Stimulated activated CD8-positive, alpha-beta memory T cell treated with anti-CD3 and anti-CD28 coated beads, Interleukin-4, amount 100 ng/mL, for 48 hours (primary cell): ENCODE measurements around the gene MXD1.

Experiments used
- DNase-seq: peaks from one replicate; pipeline ENCODE4 v3.0.0-alpha.2; 2020

Gene MXD1

GRCh38 chr2:69979902-69980807 lies 65.2 kb downstream of the MXD1 start:
- no peak for DNase-seq

- DNase-seq = no peak
These were observed 68.6 kb downstream of the MXD1 start for GRCh38 chr2:69983392-69983966.

DNA sequence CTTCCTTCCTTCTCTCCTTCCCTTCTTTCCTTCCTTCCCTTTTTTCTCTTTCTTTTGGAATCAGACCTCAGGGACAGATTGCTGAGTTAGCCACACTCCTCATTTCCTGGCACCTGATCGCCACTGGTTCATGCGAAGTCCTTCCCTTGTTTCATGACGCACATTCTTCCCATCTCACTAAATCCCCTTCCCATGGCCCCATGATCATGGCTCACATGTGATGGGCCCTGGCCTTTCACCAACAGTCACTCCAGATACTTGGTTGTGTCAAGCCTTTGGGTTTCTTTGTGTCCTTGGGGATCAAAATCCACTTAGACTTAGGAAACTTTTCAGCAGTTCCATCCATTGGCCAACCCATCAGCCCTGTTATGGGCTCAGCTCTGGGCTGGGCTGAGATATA lies 70.3 kb downstream of the MXD1 start:
- no peak for DNase-seq

DNA sequence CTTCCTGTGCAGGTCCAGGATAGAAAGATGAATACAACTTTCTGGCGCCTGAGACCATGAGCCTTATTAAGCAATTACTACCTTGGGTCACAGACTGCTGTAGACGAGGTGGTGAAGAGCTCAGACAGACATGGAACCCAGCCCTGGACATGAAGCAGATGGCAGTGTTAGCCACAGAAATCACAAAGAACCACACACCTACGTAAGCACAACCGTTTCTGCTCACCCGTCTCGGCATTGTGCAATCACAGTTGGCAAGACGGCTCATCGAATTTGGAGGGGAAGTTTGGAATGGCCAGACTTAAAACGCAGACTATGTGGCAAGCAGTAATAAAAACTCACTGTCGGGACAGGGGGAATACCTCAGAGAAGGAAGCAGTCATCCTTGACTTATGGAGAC lies 70.8 kb downstream of the MXD1 start:
- DNase-seq = no peak

DNA sequence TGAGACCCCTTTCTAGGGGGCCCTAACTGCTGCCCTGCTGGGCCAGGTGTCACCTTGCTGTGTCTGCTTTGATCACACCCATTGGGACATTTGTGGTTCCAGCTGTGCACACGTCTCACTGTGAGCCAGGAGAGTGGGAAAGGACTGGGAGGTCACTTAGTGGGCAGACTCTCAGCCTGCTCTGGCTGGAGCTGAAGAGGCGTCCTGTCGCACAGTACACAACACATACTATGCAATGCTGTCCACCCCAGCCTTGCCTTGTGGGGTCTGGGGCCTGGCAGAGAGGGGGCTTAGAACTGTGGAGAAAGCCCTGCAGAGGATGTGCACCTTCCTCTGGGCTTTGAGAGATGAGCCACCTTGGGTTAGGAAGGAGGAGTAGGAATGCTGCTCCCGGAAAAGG lies 71.8 kb downstream of the MXD1 start:
- no peak for DNase-seq

DNA sequence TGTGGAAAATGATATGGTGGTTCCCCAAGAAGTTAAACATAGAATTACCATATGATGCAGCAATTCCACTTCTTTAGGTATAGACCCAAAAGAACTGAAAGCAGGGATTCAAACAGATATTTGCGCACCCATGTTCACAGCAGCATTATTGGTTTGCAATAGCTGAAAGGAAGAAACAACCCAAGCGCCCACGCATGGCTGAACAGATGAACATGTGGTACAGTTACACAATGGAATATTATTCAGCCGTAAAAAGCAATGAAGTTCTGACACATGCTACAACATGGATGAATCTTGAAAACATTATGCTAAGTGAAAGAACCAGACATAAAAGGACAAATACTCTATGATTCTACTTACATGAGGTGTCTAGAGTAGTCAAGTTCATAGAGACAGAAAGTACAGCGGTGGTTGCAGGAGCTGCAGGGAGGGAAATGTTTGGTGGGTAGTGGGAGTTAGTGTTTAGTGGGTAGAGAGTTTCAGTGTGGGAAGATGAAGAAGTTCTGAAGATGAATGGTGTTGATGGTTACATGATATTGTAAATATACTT lies 73.3 kb downstream of the MXD1 start:
- no peak for DNase-seq

DNA sequence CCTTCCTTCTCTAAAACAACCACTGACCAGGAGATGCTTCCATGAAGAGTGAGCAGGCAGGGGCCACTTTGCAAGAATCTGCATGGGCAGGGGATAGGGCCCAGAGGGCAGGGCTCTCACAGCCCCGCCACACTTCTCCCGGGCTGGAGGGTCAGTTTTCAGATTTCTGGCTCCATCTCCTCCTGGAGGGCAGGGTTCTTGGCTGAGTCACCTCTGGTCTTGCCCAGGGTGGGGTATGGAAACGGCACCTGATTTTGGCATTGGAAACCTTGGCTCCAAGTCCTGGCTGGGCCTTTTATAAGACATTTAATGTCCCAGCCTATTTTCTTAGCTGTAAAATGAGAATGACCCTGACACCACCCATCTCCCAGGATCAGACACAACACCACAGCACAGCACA lies 74.1 kb downstream of the MXD1 start:
- no peak for DNase-seq

DNA sequence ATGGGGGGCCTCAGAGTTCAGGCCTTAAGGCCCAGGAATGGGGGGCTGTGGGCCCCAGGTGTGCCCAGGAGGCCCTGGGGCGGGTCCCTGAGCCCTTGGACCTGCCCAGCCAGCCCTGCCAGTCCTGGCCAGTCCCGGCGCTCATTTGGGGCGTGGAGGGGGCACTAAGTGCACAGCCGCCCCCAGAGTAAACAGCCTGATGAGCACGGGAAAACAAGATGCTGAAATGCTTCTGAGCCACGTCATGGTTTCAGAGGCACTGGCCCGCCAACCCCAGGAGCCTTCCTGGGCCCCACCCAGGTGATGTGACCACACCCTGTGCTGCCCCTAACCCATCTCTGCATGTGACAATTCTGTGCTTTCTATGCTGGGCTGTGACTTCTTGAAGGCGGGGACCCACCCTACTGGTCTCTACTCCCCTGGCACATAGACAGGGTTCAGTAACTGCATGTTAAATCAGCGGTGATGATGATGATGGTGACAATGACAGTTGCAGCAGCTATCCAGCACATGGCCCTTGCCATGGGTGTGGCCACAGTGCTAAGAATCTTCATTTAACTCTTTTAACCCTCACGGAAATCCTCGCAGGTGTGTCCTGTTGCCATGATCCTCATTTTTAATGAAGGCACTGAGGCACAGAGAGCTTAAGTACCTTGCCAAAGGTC lies 74.7 kb downstream of the MXD1 start:
- DNase-seq = no peak
